HepG2 (cell line): ENCODE measurements around the gene ZNF584. TPM values are rescaled to one million over a fixed set of nuclear protein-coding genes. Genes with fewer than 3 reads are reported as not detected.

Source experiments
- ATRX ChIP-seq: sonication (generic); formaldehyde crosslinking; IDR thresholded peaks from 2 replicates; pipeline ENCODE4 v1.4.0; 2020; ENCODE audit warnings: missing genetic modification reagents, borderline replicate concordance
- CERS6 ChIP-seq: sonication (generic); formaldehyde crosslinking; IDR thresholded peaks from 2 replicates; pipeline ENCODE4 v1.5.0; 2020; ENCODE audit warnings: missing genetic modification reagents
- FOXA1 ChIP-seq, 2 experiments: fragments of 450-650 bp in 1 of 2; sonication (generic) in 1 of 2; formaldehyde crosslinking in 1 of 2; IDR thresholded peaks; 2 replicates each; pipeline versions ENCODE4 v1.4.0 to v1.6.1; 2016 to 2020; ENCODE audit warnings: missing genetic modification reagents in 1 of 2
- HOXA7 ChIP-seq: sonication (generic); formaldehyde crosslinking; IDR thresholded peaks from 2 replicates; pipeline ENCODE4 v1.8.1; 2022; ENCODE audit warnings: mild to moderate bottlenecking, missing genetic modification reagents, moderate library complexity
- KLF16 ChIP-seq, 2 experiments: sonication (generic) in 1 of 2; formaldehyde crosslinking in 1 of 2; IDR thresholded peaks; 2 replicates each; pipeline versions ENCODE4 v1.6.1 to v1.8.0; 2016 to 2023; ENCODE audit warnings: missing genetic modification reagents in 2 of 2, missing compliant biosample characterization in 1 of 2
- PAWR ChIP-seq: sonication (generic); formaldehyde crosslinking; IDR thresholded peaks from 2 replicates; pipeline ENCODE4 v1.4.0; 2020; ENCODE audit warnings: missing genetic modification reagents, mild to moderate bottlenecking, borderline replicate concordance
- RARA ChIP-seq: IDR thresholded peaks from 2 replicates; pipeline ENCODE4 v1.6.1; 2016; ENCODE audit warnings: missing genetic modification reagents, missing compliant biosample characterization
- TARDBP ChIP-seq: sonication (generic); formaldehyde crosslinking; IDR thresholded peaks from 2 replicates; pipeline ENCODE4 v1.8.0; 2022; ENCODE audit warnings: mild to moderate bottlenecking, missing genetic modification reagents
- TGIF2 ChIP-seq: IDR thresholded peaks from 2 replicates; pipeline ENCODE4 v1.6.1; 2016; ENCODE audit warnings: control low read depth, missing compliant biosample characterization
- WIZ ChIP-seq: sonication (generic); formaldehyde crosslinking; IDR thresholded peaks from 2 replicates; pipeline ENCODE4 v1.5.1; 2020; ENCODE audit warnings: mild to moderate bottlenecking, missing genetic modification reagents
- ZFY ChIP-seq: sonication (generic); formaldehyde crosslinking; IDR thresholded peaks from 2 replicates; pipeline ENCODE4 v1.4.0; 2020; ENCODE audit warnings: missing genetic modification reagents
- ZNF18 ChIP-seq: sonication (generic); formaldehyde crosslinking; IDR thresholded peaks from 2 replicates; pipeline ENCODE4 v1.8.0; 2022; ENCODE audit warnings: mild to moderate bottlenecking, missing genetic modification reagents; ENCODE audit not compliant: insufficient replicate concordance
- ZNF180 ChIP-seq: sonication (generic); formaldehyde crosslinking; IDR thresholded peaks from 2 replicates; pipeline ENCODE4 v1.4.0; 2020; ENCODE audit warnings: low read depth, missing genetic modification reagents, borderline replicate concordance
- ZNF34 ChIP-seq: sonication (generic); formaldehyde crosslinking; IDR thresholded peaks from 2 replicates; pipeline ENCODE4 v1.4.0; 2020; ENCODE audit warnings: mild to moderate bottlenecking, missing genetic modification reagents, borderline replicate concordance
- ZNF496 ChIP-seq: sonication (generic); formaldehyde crosslinking; IDR thresholded peaks from 2 replicates; pipeline ENCODE4 v1.8.1; 2023; ENCODE audit warnings: mild to moderate bottlenecking, moderate library complexity, missing genetic modification reagents; ENCODE audit not compliant: insufficient replicate concordance
- ZNF510 ChIP-seq: sonication (generic); formaldehyde crosslinking; IDR thresholded peaks from 2 replicates; pipeline ENCODE4 v1.4.0; 2020; ENCODE audit warnings: low read depth, mild to moderate bottlenecking, missing genetic modification reagents
- polyA plus RNA-seq, 8 experiments: library from polyadenylated mRNA; depleted of rRNA in 3 of 8; stranded (reverse) in 7 of 8; unstranded in 1 of 8; fragments of >200 nt; fragmentation: Illumina TruSeq in 4 of 8; extraction: Trizol in 4 of 8; gene quantifications; 2 replicates each; pipeline versions ENCODE4 v1.2.1 to v1.2.3, GENCODE V29; 2011 to 2016; ENCODE audit warnings: low read depth in 4 of 8, missing spikeins in 1 of 8, mixed read lengths in 1 of 8; ENCODE audit not compliant: insufficient read depth in 1 of 8
- total RNA-seq, 5 experiments: library from RNA; depleted of rRNA; stranded (reverse); fragments of >200 nt; fragmentation: Illumina TruSeq; extraction: Trizol; gene quantifications; 2 replicates each; pipeline ENCODE4 v1.2.3, GENCODE V29; 2016; ENCODE audit warnings: low read depth in 1 of 5
- TF ChIP-seq, protein P1 (sequence below): sonication (generic); formaldehyde crosslinking; conservative IDR thresholded peaks from 2 replicates; pipeline ENCODE4 v1.4.0; 2020; ENCODE audit warnings: mild to moderate bottlenecking, missing genetic modification reagents, moderate library complexity

ZNF584 gene
- total and polyA plus RNA-seq, 2 of the 13 experiments (the other 11 are each of a cell fraction or from before 2014, with no cell fraction given), result 2.4 to 7.0 TPM

DNA sequence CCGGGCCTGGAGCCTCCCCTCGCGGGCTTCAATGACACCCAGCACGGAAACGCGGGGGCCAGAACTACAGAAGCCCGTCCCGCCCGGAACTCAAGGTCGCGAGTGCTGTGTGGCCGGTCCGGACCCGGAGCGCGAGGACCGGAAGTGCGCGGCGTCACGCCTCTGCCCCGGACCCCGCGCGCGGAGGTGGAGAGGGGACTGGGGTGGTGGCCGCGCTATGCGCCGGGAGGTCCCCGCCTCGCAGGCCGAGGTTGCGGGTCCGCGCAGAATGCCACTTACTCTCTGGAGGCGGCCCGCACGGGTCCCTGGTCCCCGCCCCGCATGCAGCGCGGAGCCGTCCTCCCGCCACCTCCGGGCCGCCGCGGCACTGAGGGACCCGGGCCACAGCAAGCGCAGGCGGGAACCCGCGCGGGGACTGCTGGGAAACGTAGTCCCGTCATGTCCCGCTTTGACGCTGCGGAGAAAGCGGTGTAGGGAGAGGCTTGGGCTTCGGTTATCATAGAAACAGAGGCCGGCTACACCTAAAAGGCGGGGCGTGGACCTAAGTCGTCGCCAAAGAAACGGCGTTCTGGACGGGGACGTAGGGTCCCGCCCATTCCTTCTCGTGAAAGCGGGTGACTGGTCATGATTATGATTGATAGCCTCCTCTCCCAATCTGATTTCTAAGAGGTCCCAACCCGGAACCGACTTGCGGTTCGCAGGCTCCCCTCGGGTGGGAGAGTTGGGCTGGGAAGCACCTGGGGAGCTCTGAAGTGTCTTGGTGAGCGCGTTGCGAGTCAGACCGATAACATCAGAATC lies 27.6 kb upstream of the ZNF584 start, which contains the start of gene ZNF837 (continued):
- TF ChIP-seq, protein P1, sequence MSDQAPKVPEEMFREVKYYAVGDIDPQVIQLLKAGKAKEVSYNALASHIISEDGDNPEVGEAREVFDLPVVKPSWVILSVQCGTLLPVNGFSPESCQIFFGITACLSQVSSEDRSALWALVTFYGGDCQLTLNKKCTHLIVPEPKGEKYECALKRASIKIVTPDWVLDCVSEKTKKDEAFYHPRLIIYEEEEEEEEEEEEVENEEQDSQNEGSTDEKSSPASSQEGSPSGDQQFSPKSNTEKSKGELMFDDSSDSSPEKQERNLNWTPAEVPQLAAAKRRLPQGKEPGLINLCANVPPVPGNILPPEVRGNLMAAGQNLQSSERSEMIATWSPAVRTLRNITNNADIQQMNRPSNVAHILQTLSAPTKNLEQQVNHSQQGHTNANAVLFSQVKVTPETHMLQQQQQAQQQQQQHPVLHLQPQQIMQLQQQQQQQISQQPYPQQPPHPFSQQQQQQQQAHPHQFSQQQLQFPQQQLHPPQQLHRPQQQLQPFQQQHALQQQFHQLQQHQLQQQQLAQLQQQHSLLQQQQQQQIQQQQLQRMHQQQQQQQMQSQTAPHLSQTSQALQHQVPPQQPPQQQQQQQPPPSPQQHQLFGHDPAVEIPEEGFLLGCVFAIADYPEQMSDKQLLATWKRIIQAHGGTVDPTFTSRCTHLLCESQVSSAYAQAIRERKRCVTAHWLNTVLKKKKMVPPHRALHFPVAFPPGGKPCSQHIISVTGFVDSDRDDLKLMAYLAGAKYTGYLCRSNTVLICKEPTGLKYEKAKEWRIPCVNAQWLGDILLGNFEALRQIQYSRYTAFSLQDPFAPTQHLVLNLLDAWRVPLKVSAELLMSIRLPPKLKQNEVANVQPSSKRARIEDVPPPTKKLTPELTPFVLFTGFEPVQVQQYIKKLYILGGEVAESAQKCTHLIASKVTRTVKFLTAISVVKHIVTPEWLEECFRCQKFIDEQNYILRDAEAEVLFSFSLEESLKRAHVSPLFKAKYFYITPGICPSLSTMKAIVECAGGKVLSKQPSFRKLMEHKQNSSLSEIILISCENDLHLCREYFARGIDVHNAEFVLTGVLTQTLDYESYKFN (CRISPR knock-in tag), result peak; percentile 72
- TF ChIP-seq ZFY (peak; percentile 97), HOXA7 (CRISPR knock-in tag) (no peak), WIZ (CRISPR knock-in tag) (peak; percentile 81), ZNF510 (CRISPR knock-in tag) (no peak), FOXA1 (IDR thresholded peaks at IDR 0.05) (no peak), FOXA1 (CRISPR knock-in tag; IDR thresholded peaks at IDR 0.05) (peak; percentile 57; the same call in 1 of the 2 replicates), ZNF496 (CRISPR knock-in tag) (no peak), ZNF180 (CRISPR knock-in tag) (no peak), TARDBP (peak; percentile 90), CERS6 (CRISPR knock-in tag) (no peak), ATRX (no peak), PAWR (no peak), ZNF34 (0 out of 2 replicates have a peak, but pooled peaks have one; percentile 91), KLF16 (CRISPR knock-in tag; IDR thresholded peaks at IDR 0.05) (peak in 1 of 2 experiments; percentile 95; a peak in 2 of 4 replicates), TGIF2 (CRISPR knock-in tag) (peak; percentile 55; the same call in 1 of the 2 replicates), ZNF18 (CRISPR knock-in tag) (no peak), RARA (CRISPR knock-in tag) (peak; percentile 42; the same call in 1 of the 2 replicates)
